SU-DHL-6 (cell line): ENCODE results near the gene ARF6.
"Not testable (repeated sequence)": the region's sequence is repeated elsewhere in the genome, so short reads cannot be mapped to it uniquely, and the experiment has no call there.

Source experiments
- CTCF ChIP-seq: fragments of 200-600 bp; sonication (generic); IDR thresholded peaks from one replicate; pipeline ENCODE4 v1.5.1; 2017; ENCODE audit warnings: antibody characterized with exemption, mild to moderate bottlenecking, low read length, moderate library complexity; ENCODE audit not compliant: insufficient read depth, poor library complexity, severe bottlenecking
- EZH2phosphoT487 ChIP-seq: fragments of 200-600 bp; sonication (generic), shearing (Covaris generic); conservative IDR thresholded peaks from 2 replicates; pipeline ENCODE4 v1.6.1; 2018; ENCODE audit warnings: mild to moderate bottlenecking, antibody characterized with exemption, low read length, moderate library complexity, mixed read lengths

DNA sequence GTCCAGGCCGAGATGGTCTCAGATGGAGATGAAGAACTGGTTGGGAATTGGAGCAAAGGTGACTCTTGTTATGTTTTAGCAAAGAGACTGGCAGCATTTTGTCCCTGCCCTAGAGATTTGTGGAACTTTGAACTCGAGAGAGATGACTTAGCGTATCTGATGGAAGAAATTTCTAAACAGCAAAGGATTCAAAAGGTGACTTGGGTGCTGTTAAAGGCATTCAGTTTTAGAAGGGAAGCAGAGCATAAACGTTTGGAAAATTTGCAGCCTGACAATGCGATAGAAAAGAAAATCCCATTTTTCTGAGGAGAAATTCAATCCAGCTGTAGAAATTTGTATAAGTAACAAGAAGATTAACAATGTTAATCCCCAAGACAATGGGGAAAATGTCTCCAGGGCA, 44.0 kb downstream of the ARF6 start:
- not testable (repeated sequence) for TF ChIP-seq CTCF, EZH2phosphoT487
